Tibial nerve (tissue), 4 donors: ENCODE measurements around the gene TNIP1. TPM values are rescaled to one million over a fixed set of nuclear protein-coding genes. Genes with fewer than 3 reads are reported as not detected.

Experiments
- DNase-seq, 2 donors: peaks; one replicate each; pipeline ENCODE4 v3.0.0-alpha.2; 2019; ENCODE audit warnings: low spot score in 2 of 2
- H3K27ac ChIP-seq, 4 donors: fragments of 200-600 bp; sonication (generic) in 3 of 4; one replicate each; pipeline ENCODE4 v1.5.1; 2017 to 2019; ENCODE audit warnings: mild to moderate bottlenecking in 1 of 4
- H3K27me3 ChIP-seq, 2 donors: fragments of 200-600 bp; sonication (generic) in 1 of 2; one replicate each; pipeline versions ENCODE4 v1.5.1 to v1.6.0; 2017 to 2019
- H3K36me3 ChIP-seq, 3 donors: fragments of 200-600 bp; sonication (generic); one replicate each; pipeline ENCODE4 v1.5.1; 2018 to 2019
- H3K4me1 ChIP-seq, 4 donors: fragments of 200-600 bp; sonication (generic) in 3 of 4; one replicate each; pipeline ENCODE4 v1.5.1; 2017 to 2019
- H3K4me3 ChIP-seq, 4 donors: fragments of 200-600 bp; sonication (generic) in 3 of 4; one replicate each; pipeline ENCODE4 v1.5.1; 2017 to 2019; ENCODE audit warnings: mild to moderate bottlenecking in 1 of 4, moderate library complexity in 1 of 4
- H3K9me3 ChIP-seq, 4 donors: fragments of 200-600 bp; sonication (generic) in 3 of 4; one replicate each; pipeline ENCODE4 v1.5.1; 2017 to 2019
- CTCF ChIP-seq, 5 experiments: fragments of 200-600 bp in 3 of 5; fragments of 450-650 bp in 2 of 5; sonication (generic) in 3 of 5; IDR thresholded peaks; one replicate each; pipeline ENCODE4 v1.5.1; 2016 to 2019; ENCODE audit warnings: antibody characterized with exemption in 5 of 5, mild to moderate bottlenecking in 3 of 5, moderate library complexity in 2 of 5
- EP300 ChIP-seq, 2 donors: sonication (generic); formaldehyde crosslinking; IDR thresholded peaks; one replicate each; pipeline ENCODE4 v1.6.1; 2017; ENCODE audit warnings: antibody characterized with exemption in 2 of 2, mild to moderate bottlenecking in 1 of 2
- POLR2A ChIP-seq, 2 donors: fragments of 450-650 bp; IDR thresholded peaks; one replicate each; pipeline ENCODE4 v1.6.1; 2017; ENCODE audit warnings: antibody characterized with exemption in 2 of 2, mild to moderate bottlenecking in 2 of 2, moderate library complexity in 2 of 2
- WGBS, 2 donors: methylation state at CpG; one replicate each; pipeline ENCODE4 v1.1.5; 2018; 5-methylcytosine and 5-hydroxymethylcytosine counted together
- total RNA-seq, 4 donors: library from RNA; depleted of rRNA; stranded (reverse); fragments of >200 nt; gene quantifications; one replicate each; pipeline ENCODE4 v1.1.0, GENCODE V29; 2016

TNIP1 gene
- total RNA-seq, 4 donors from 2014 or later, result 91.2 to 108 (median 94.3) TPM

- H3K4me1 ChIP-seq, result peaks cover 0 to 34% (median 17%) of the 10 kb centered on the region in 4 donors
- H3K36me3 ChIP-seq, result peaks cover 0 to 54% (median 0%) of the 10 kb centered on the region in 3 donors
- WGBS, 2 donors, result 67 to 81% methylated on average over 4 of the region's 4 CpGs
- H3K27me3 ChIP-seq, result no peaks in the 10 kb centered on the region
- H3K27ac ChIP-seq, result no peak overlapping the region
- DNase-seq, result no peak
- H3K9me3 ChIP-seq, result no peaks in the 10 kb centered on the region
- no peak overlapping the region for H3K4me3 ChIP-seq
- TF ChIP-seq EP300 (IDR thresholded peaks at IDR 0.05) (no peak), POLR2A (IDR thresholded peaks at IDR 0.05) (no peak), CTCF (IDR thresholded peaks at IDR 0.05) (no peak)
Observed at GRCh38 chr5:151100681-151101080, 19.8 kb upstream of the TNIP1 start.

- DNase-seq, result no peak
- Histone ChIP-seq H3K27me3 (no peaks in the 10 kb centered on the region), H3K27ac (peak overlapping the region in 1 of 4 donors; percentile 40), H3K9me3 (no peaks in the 10 kb centered on the region), H3K36me3 (peaks cover 0 to 37% (median 0%) of the 10 kb centered on the region in 3 donors), H3K4me3 (no peak overlapping the region), H3K4me1 (peaks cover 0 to 39% (median 31%) of the 10 kb centered on the region in 4 donors)
- TF ChIP-seq POLR2A (IDR thresholded peaks at IDR 0.05) (no peak), CTCF (IDR thresholded peaks at IDR 0.05) (no peak), EP300 (IDR thresholded peaks at IDR 0.05) (no peak)
- WGBS, 2 donors, result 73 to 74% methylated on average over 4 of the region's 4 CpGs
Observed at GRCh38 chr5:151098768-151099121, 17.9 kb upstream of the TNIP1 start.

GRCh38 chr5:151097820-151098767 is 17.3 kb upstream of the TNIP1 start:
- no peak for DNase-seq
- TF ChIP-seq CTCF (IDR thresholded peaks at IDR 0.05), result no peak
- no peak for TF ChIP-seq EP300 (IDR thresholded peaks at IDR 0.05)
- no peak for TF ChIP-seq POLR2A (IDR thresholded peaks at IDR 0.05)

GRCh38 chr5:151097061-151097460 is 16.2 kb upstream of the TNIP1 start:
- WGBS, 2 donors, result 76 to 86% methylated on average over 6 of the region's 6 CpGs
- Histone ChIP-seq H3K9me3 (no peaks in the 10 kb centered on the region), H3K4me3 (no peak overlapping the region), H3K36me3 (peaks cover 0 to 20% (median 0%) of the 10 kb centered on the region in 3 donors), H3K27me3 (no peaks in the 10 kb centered on the region), H3K4me1 (peaks cover 0 to 51% (median 45%) of the 10 kb centered on the region in 4 donors), H3K27ac (no peak overlapping the region)
- DNase-seq, result no peak
- TF ChIP-seq EP300 (IDR thresholded peaks at IDR 0.05) (no peak), POLR2A (IDR thresholded peaks at IDR 0.05) (no peak), CTCF (IDR thresholded peaks at IDR 0.05) (no peak)

More at GRCh38 chr5:151097820-151098767, 17.3 kb upstream of the TNIP1 start:
- Histone ChIP-seq H3K36me3 (peaks cover 0 to 30% (median 0%) of the 10 kb centered on the region in 3 donors), H3K27me3 (no peaks in the 10 kb centered on the region), H3K9me3 (no peaks in the 10 kb centered on the region), H3K27ac (peak overlapping the region in 1 of 4 donors; percentile 40), H3K4me3 (no peak overlapping the region), H3K4me1 (peaks cover 0 to 46% (median 36%) of the 10 kb centered on the region in 4 donors)
- WGBS, 2 donors, result 72 to 73% methylated on average over 16 of the region's 16 CpGs

- no peaks in the 10 kb centered on the region for H3K9me3 ChIP-seq
- no peak for DNase-seq
- no peak overlapping the region for H3K4me3 ChIP-seq
- peaks cover 0 to 9% (median 0%) of the 10 kb centered on the region in 3 donors for H3K36me3 ChIP-seq
- no peak for TF ChIP-seq EP300 (IDR thresholded peaks at IDR 0.05)
- no peak for TF ChIP-seq CTCF (IDR thresholded peaks at IDR 0.05)
- no peak for TF ChIP-seq POLR2A (IDR thresholded peaks at IDR 0.05)
- no peaks in the 10 kb centered on the region for H3K27me3 ChIP-seq
- H3K4me1 ChIP-seq, result peaks cover 0 to 51% (median 45%) of the 10 kb centered on the region in 4 donors
- peak overlapping the region in 3 of 4 donors; percentile 73 to 84 (median 83) for H3K27ac ChIP-seq
- WGBS, 2 donors, result 48 to 73% methylated on average over 6 of the region's 6 CpGs
Observed at GRCh38 chr5:151096001-151096373, 15.2 kb upstream of the TNIP1 start.
